Type B pancreatic cell (in vitro differentiated cells): ENCODE results near the gene ORAI3. TPM values are rescaled to one million over a fixed set of nuclear protein-coding genes. Genes with fewer than 3 reads are reported as not detected.

Experiments
- DNase-seq: peaks from one replicate; pipeline ENCODE4 v3.0.0; 2021; ENCODE audit warnings: mixed read lengths; ENCODE audit not compliant: unreplicated experiment; ENCODE audit errors: extremely low spot score
- H3K27ac Mint-ChIP-seq: 2 replicates; pipeline ENCODE4 v1.8.0; 2021; ENCODE audit warnings: mild to moderate bottlenecking, mixed read lengths
- H3K27me3 Mint-ChIP-seq: 2 replicates; pipeline ENCODE4 v1.8.0; 2021; ENCODE audit warnings: mixed read lengths
- H3K36me3 Mint-ChIP-seq: 2 replicates; pipeline ENCODE4 v1.8.0; 2021; ENCODE audit warnings: mixed read lengths
- H3K4me1 Mint-ChIP-seq: one replicate; pipeline ENCODE4 v1.8.0; 2021; ENCODE audit warnings: mixed read lengths; ENCODE audit not compliant: unreplicated experiment
- H3K4me3 Mint-ChIP-seq: 2 replicates; pipeline ENCODE4 v1.8.0; 2021; ENCODE audit warnings: mild to moderate bottlenecking, mixed read lengths
- H3K9me3 Mint-ChIP-seq: 2 replicates; pipeline ENCODE4 v1.8.0; 2021; ENCODE audit warnings: mixed read lengths
- CTCF ChIP-seq: fragments of 200-600 bp; sonication (generic); conservative IDR thresholded peaks from 2 replicates; pipeline ENCODE4 v1.5.0; 2021; ENCODE audit warnings: antibody characterized with exemption, mild to moderate bottlenecking
- total RNA-seq: library from RNA; stranded (reverse); gene quantifications from 2 replicates; pipeline ENCODE4 v1.2.1, GENCODE V29; 2021; ENCODE audit warnings: low replicate concordance

The ORAI3 gene
- total RNA-seq, 1 donor from 2014 or later = 18.7 TPM

DNA sequence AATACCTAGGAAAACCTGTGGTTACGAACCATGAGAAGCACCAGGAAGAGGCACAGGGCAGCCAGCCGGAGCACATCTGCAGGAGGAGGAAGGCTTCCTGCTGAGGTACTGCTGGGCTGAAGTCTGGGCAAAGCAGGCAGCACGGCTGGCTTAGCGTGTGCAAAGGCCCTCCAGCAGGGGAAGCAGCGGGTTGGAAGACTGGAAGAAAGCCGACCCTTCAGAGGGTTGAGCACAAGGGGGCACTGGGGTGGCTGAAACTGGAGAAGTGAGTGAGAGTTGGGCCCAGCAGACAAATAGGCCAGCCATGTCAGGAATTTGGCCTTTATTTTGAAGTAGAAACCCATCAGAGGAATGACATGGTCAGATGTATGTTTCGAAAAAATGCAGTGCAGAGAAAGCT lies 24.0 kb downstream of the ORAI3 start:
- TF ChIP-seq CTCF = peak; percentile 21
- Mint-ChIP-seq H3K4me3 (no peak overlapping the region), H3K36me3 (peaks cover 28% of the 10 kb centered on the region), H3K27me3 (no peaks in the 10 kb centered on the region), H3K4me1 (no peaks in the 10 kb centered on the region), H3K9me3 (no peaks in the 10 kb centered on the region), H3K27ac (no peak overlapping the region)
- no peak for DNase-seq

- no peak for DNase-seq
- Mint-ChIP-seq H3K4me1 (no peaks in the 10 kb centered on the region), H3K36me3 (peaks cover 30% of the 10 kb centered on the region), H3K9me3 (no peaks in the 10 kb centered on the region), H3K4me3 (no peak overlapping the region), H3K27ac (no peak overlapping the region), H3K27me3 (no peaks in the 10 kb centered on the region)
- no peak for TF ChIP-seq CTCF
Measured at GRCh38 chr16:30974348-30974747, 25.5 kb downstream of the ORAI3 start.

GRCh38 chr16:30976486-30976885 lies 27.6 kb downstream of the ORAI3 start:
- Mint-ChIP-seq H3K4me3 (no peak overlapping the region), H3K4me1 (no peaks in the 10 kb centered on the region), H3K9me3 (no peaks in the 10 kb centered on the region), H3K27ac (no peak overlapping the region), H3K36me3 (peaks cover 26% of the 10 kb centered on the region), H3K27me3 (no peaks in the 10 kb centered on the region)
- DNase-seq = no peak
- TF ChIP-seq CTCF = no peak

DNA sequence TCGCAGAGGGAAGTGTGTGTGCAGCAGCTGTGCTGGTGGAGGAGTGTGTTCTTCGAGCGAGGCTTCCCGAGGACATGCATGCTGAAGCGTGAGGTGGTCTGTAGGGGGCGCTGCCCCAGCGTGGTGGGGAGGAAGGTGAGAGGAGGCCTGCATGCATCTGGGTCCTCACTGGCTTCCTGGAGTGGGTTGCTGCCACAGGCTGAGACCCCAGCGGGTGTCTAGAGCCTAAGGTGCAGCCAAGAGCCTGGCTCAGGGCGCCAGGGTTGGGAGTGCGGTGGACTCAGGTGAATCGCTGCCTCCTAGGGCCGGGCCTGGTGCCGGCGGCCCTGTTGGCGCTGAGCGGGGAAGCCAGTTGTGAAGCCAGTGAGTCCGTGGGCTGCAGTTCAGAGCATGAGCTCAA lies 28.6 kb downstream of the ORAI3 start:
- no peak for DNase-seq
- H3K36me3 Mint-ChIP-seq = peaks cover 21% of the 10 kb centered on the region
- H3K9me3 Mint-ChIP-seq = no peaks in the 10 kb centered on the region
- H3K4me3 Mint-ChIP-seq = no peak overlapping the region
- H3K27me3 Mint-ChIP-seq = no peaks in the 10 kb centered on the region
- no peaks in the 10 kb centered on the region for H3K4me1 Mint-ChIP-seq
- peak; percentile 53 for TF ChIP-seq CTCF
- no peak overlapping the region for H3K27ac Mint-ChIP-seq

DNA sequence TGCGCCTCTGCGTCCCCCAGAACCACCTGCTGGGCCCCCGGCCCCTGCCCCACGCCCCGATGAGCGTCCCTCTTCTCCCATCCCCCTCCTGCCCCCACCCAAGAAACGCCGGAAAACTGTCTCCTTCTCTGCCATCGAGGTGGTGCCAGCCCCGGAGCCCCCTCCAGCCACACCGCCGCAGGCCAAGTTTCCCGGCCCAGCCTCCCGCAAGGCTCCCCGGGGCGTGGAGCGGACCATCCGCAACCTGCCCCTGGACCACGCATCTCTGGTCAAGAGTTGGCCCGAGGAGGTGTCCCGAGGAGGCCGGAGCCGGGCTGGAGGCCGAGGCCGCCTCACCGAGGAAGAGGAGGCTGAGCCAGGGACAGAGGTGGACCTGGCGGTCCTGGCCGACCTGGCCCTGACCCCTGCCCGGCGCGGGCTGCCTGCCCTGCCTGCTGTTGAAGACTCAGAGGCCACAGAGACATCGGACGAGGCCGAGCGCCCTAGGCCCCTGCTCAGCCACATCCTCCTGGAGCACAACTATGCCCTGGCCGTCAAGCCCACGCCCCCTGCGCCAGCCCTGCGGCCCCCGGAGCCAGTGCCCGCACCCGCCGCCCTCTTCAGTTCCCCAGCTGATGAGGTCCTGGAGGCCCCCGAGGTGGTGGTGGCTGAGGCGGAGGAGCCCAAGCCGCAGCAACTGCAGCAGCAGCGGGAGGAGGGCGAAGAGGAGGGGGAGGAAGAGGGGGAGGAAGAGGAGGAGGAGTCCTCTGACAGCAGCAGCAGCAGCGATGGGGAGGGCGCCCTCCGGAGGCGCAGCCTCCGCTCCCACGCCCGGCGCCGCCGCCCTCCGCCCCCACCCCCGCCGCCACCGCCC lies 30.5 kb downstream of the ORAI3 start:
- DNase-seq = no peak
- no peaks in the 10 kb centered on the region for H3K4me1 Mint-ChIP-seq
- H3K4me3 Mint-ChIP-seq = no peak overlapping the region
- no peaks in the 10 kb centered on the region for H3K27me3 Mint-ChIP-seq
- peaks cover 11% of the 10 kb centered on the region for H3K36me3 Mint-ChIP-seq
- no peak overlapping the region for H3K27ac Mint-ChIP-seq
- no peak for TF ChIP-seq CTCF
- H3K9me3 Mint-ChIP-seq = no peaks in the 10 kb centered on the region
